ENCODE data around the gene SGCD. TPM values are rescaled to one million over a fixed set of nuclear protein-coding genes. Genes with fewer than 3 reads are reported as not detected.

Gene SGCD
- total and polyA plus RNA-seq, 9 of the 15 experiments (the other 6 are each of a cell fraction or from before 2014, with no cell fraction given): not detected

- no peak overlapping the region for H3K4me2 ChIP-seq (ENCODE audit: insufficient read depth, low read length)
- no peak overlapping the region for H3K27ac ChIP-seq (ENCODE audit: extremely low read depth, low read depth, low read length)
- H3K9ac ChIP-seq (ENCODE audit: insufficient read depth in 1 of 2, low read depth in 2 of 2, low read length in 2 of 2): no peak overlapping the region
- no peak for DNase-seq (ENCODE audit: extremely low read depth in 1 of 4, low spot score in 3 of 4)
- no peak overlapping the region for H2AFZ ChIP-seq (ENCODE audit: low read depth, low read length)
- POLR2A ChIA-PET: no interaction called here
- BruUV-seq (replicated peaks): no TSS peak
- no peak for ATAC-seq
- intact Hi-C loops (cut with micrococcal nuclease) (no loop called here), in situ Hi-C loops (cut with MboI) (no loop called here)
- CTCF ChIA-PET (ENCODE audit: low intra/inter-chr PET ratio): no interaction called here
- no peaks in the 10 kb centered on the region for H3K9me3 ChIP-seq (replicated peaks; ENCODE audit: control insufficient read depth, insufficient read depth, low read depth, low read length)
- H3K4me1 ChIP-seq (replicated peaks in 1 of 2; ENCODE audit: control insufficient read depth in 2 of 2, insufficient read depth in 2 of 2, low read length in 2 of 2): no peaks in the 10 kb centered on the region
- H3K27me3 ChIP-seq (ENCODE audit: control insufficient read depth in 2 of 2, insufficient read depth in 2 of 2, low read length in 2 of 2): no peaks in the 10 kb centered on the region
- H3K79me2 ChIP-seq (ENCODE audit: control insufficient read depth, insufficient read depth, low read length): no peaks in the 10 kb centered on the region
- no peaks in the 10 kb centered on the region for H3K9me1 ChIP-seq (ENCODE audit: control insufficient read depth, insufficient read depth, low read length)
- H4K20me1 ChIP-seq (replicated peaks; ENCODE audit: control insufficient read depth, insufficient read depth, low read length): no peaks in the 10 kb centered on the region
- H3K36me3 ChIP-seq (ENCODE audit: control insufficient read depth, insufficient read depth, low read length): no peaks in the 10 kb centered on the region
- 0% methylated on average over 2 of the region's 2 CpGs for WGBS (ENCODE audit: insufficient coverage, low coverage, missing lambda C conversion rate)
- H3K4me3 ChIP-seq: no peak overlapping the region
- no peak for FAIRE-seq
- TF ChIP-seq TCF15 (CRISPR knock-in tag; IDR thresholded peaks at IDR 0.05): no peak
- TF ChIP-seq BHLHE40 (IDR thresholded peaks at IDR 0.05; ENCODE audit: low read length): no peak
- no peak for TF ChIP-seq PTTG1 (tag; IDR thresholded peaks at IDR 0.05; ENCODE audit: low read depth)
- TF ChIP-seq RBBP5 (IDR thresholded peaks at IDR 0.05; ENCODE audit: borderline replicate concordance, insufficient read depth, low read length, poor library complexity, severe bottlenecking): no peak
- no peak for TF ChIP-seq MGA (IDR thresholded peaks at IDR 0.05)
- TF ChIP-seq AFF1 (IDR thresholded peaks at IDR 0.05; ENCODE audit: low read depth in 1 of 2, partially characterized antibody in 2 of 2): no peak
Observed at GRCh38 chr5:156634301-156634700, 307.3 kb downstream of the SGCD start.
